CD4-positive, alpha-beta memory T cell (primary cell): Measurements from ENCODE around the gene STEAP2. TPM values are rescaled to one million over a fixed set of nuclear protein-coding genes. Genes with fewer than 3 reads are reported as not detected.

ENCODE experiments used
- CTCF ChIA-PET: fragments of 350-600 bp; sonication (Branson Sonifier 250); formaldehyde crosslinking; loops from one replicate; lab custom pipeline; 2021; ENCODE audit warnings: inconsistent platforms; ENCODE audit not compliant: partially characterized antibody; lab: Charles Lee
- POLR2A ChIA-PET: fragments of 350-600 bp; sonication (Branson Sonifier 250); formaldehyde crosslinking; loops from one replicate; lab custom pipeline; 2021; ENCODE audit not compliant: partially characterized antibody; lab: Charles Lee
- DNase-seq, 5 donors: peaks; one replicate each; pipeline versions ENCODE4 v3.0.0 to v3.0.0-alpha.2; 2020 to 2022; ENCODE audit warnings: mixed read lengths in 1 of 5
- H3K27ac ChIP-seq: one replicate; pipeline ENCODE4 v1.7.0; 2013; ENCODE audit warnings: low read depth, low read length
- H3K27me3 ChIP-seq: 2 replicates; pipeline ENCODE4 v1.7.0; 2013; ENCODE audit warnings: mild to moderate bottlenecking, low read length, moderate library complexity; ENCODE audit not compliant: insufficient read depth
- H3K36me3 ChIP-seq: 2 replicates; pipeline ENCODE4 v1.7.0; 2013; ENCODE audit warnings: mild to moderate bottlenecking, low read length, moderate library complexity; ENCODE audit not compliant: insufficient read depth
- H3K4me1 ChIP-seq: 2 replicates; pipeline ENCODE4 v1.7.0; 2013; ENCODE audit warnings: mild to moderate bottlenecking, low read length, moderate library complexity; ENCODE audit not compliant: insufficient read depth
- H3K4me3 ChIP-seq, 2 donors: one replicate each; pipeline ENCODE4 v1.7.0; 2013; ENCODE audit warnings: low read length in 2 of 2, mild to moderate bottlenecking in 1 of 2
- H3K9me3 ChIP-seq, 2 donors: one replicate each; pipeline ENCODE4 v1.7.0; 2013; ENCODE audit warnings: low read length in 2 of 2, control low read depth in 1 of 2; ENCODE audit not compliant: control insufficient read depth in 1 of 2
- H3K27ac Mint-ChIP-seq, 7 donors: one replicate each; pipeline ENCODE4 v1.8.0; 2020 to 2021; ENCODE audit warnings: mixed read lengths in 7 of 7, mild to moderate bottlenecking in 6 of 7, inconsistent platforms in 3 of 7, moderate library complexity in 3 of 7
- H3K27me3 Mint-ChIP-seq, 2 donors: one replicate each; pipeline ENCODE4 v1.8.0; 2020 to 2021; ENCODE audit warnings: mixed read lengths in 2 of 2
- H3K36me3 Mint-ChIP-seq, 2 donors: one replicate each; pipeline ENCODE4 v1.8.0; 2020 to 2021; ENCODE audit warnings: mixed read lengths in 2 of 2, inconsistent platforms in 1 of 2, mild to moderate bottlenecking in 1 of 2
- H3K4me1 Mint-ChIP-seq, 4 donors: one replicate each; pipeline ENCODE4 v1.8.0; 2020 to 2021; ENCODE audit warnings: mixed read lengths in 4 of 4, mild to moderate bottlenecking in 1 of 4
- H3K4me3 Mint-ChIP-seq, 8 donors: one replicate each; pipeline ENCODE4 v1.8.0; 2020 to 2021; ENCODE audit warnings: mixed read lengths in 8 of 8, mild to moderate bottlenecking in 7 of 8, moderate library complexity in 6 of 8, inconsistent platforms in 3 of 8
- H3K9me3 Mint-ChIP-seq, 8 donors: one replicate each; pipeline ENCODE4 v1.8.0; 2020 to 2021; ENCODE audit warnings: mixed read lengths in 8 of 8, mild to moderate bottlenecking in 5 of 8, inconsistent platforms in 3 of 8, moderate library complexity in 1 of 8
- intact Hi-C: fragments of 100-400 bp; cut with micrococcal nuclease; formaldehyde crosslinking; loops from one replicate; pipeline ENCODE4 v1.15.1; 2023
- polyA plus RNA-seq, 2 donors: library from polyadenylated mRNA; unstranded; fragments of 300-500 nt; fragmentation: Illumina TruSeq; gene quantifications; one replicate each; pipeline ENCODE4 v1.2.3, GENCODE V29; 2021
- total RNA-seq, 2 experiments: library from RNA; stranded (reverse); gene quantifications; one replicate each; pipeline ENCODE4 v1.2.3, GENCODE V29; 2021

The STEAP2 gene
- total and polyA plus RNA-seq, 4 experiments from 2014 or later, result 0.06 TPM; not detected in 3

DNA sequence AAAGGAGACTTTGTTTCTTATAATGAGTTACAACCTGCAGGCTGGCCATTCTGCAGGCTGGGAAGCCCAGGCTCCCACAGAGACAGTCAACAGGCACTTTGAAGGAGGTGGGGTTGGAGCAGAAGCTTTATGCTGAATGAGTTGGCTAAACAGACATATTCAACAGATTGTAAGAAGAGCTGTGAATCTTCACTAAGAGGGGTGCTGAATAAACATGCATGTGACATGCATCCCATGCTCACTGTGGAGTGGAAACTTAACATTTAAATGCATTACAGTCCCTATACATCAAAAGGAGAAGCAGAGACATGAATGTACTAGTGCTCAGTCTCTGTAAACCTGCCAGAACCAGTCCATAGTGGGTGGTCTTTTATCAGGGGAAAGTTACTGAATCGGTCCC is 32.0 kb downstream of the STEAP2 start:
- H3K4me1 Mint-ChIP-seq, result peaks cover 13 to 25% (median 24%) of the 10 kb centered on the region in 4 donors

DNA sequence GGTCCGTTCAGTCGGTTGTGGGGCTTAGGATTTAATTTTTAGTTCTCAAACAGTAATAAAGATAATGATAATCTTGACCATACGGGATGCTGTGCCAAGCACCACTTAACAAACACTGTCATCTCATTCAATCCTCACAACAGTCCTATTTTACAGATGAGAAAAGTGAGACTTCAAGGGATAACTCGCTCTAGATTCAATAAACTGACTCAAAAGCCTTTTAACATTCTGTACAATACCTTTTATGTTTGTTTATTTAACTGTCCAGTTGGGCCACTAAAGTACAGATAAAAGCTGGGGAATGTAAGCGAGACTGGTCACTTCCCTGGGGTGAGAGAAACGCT is 33.0 kb downstream of the STEAP2 start:
- no peaks in the 10 kb centered on the region for H3K36me3 ChIP-seq
- H3K27me3 ChIP-seq, result peaks cover 14% of the 10 kb centered on the region
- no peak for DNase-seq
- CTCF ChIA-PET, result no interaction called here
- H3K36me3 Mint-ChIP-seq, result peaks cover 0 to 4% of the 10 kb centered on the region in 2 donors
- H3K4me1 ChIP-seq, result peaks cover 17% of the 10 kb centered on the region
- H3K27me3 Mint-ChIP-seq, result peaks cover 12 to 18% of the 10 kb centered on the region in 2 donors
- H3K9me3 Mint-ChIP-seq, result no peaks in the 10 kb centered on the region
- no peaks in the 10 kb centered on the region for H3K9me3 ChIP-seq
- POLR2A ChIA-PET, result no interaction called here
- intact Hi-C loops, result loop anchor here (10.0 kb wide), 1 partner anchor 160 kb away; the partner anchor contains the start of gene CLDN12
- peak overlapping the region; percentile 43 to 62 for H3K4me3 ChIP-seq
- peaks cover 12 to 25% (median 24%) of the 10 kb centered on the region in 4 donors for H3K4me1 Mint-ChIP-seq
- H3K27ac Mint-ChIP-seq, result peak overlapping the region in 6 of 7 donors; percentile 71 to 89 (median 77)
- peak overlapping the region; percentile 88 to 95 (median 92) for H3K4me3 Mint-ChIP-seq
- H3K27ac ChIP-seq, result no peak overlapping the region

More for the DNA sequence above, 32.0 kb downstream of the STEAP2 start:
- DNase-seq, result no peak
- no peaks in the 10 kb centered on the region for H3K9me3 ChIP-seq
- H3K9me3 Mint-ChIP-seq, result no peaks in the 10 kb centered on the region
- peaks cover 14% of the 10 kb centered on the region for H3K27me3 ChIP-seq
- POLR2A ChIA-PET, result no interaction called here
- H3K36me3 ChIP-seq, result no peaks in the 10 kb centered on the region
- H3K4me1 ChIP-seq, result peaks cover 17% of the 10 kb centered on the region
- H3K36me3 Mint-ChIP-seq, result peaks cover 0 to 4% of the 10 kb centered on the region in 2 donors
- H3K27me3 Mint-ChIP-seq, result peaks cover 12 to 18% of the 10 kb centered on the region in 2 donors
- H3K4me3 Mint-ChIP-seq, result peak overlapping the region; percentile 76 to 95 (median 91)
- CTCF ChIA-PET, result no interaction called here
- H3K27ac Mint-ChIP-seq, result peak overlapping the region in 2 of 7 donors; percentile 44 to 52
- H3K27ac ChIP-seq, result no peak overlapping the region
- intact Hi-C loops, result loop anchor here (10.0 kb wide), 1 partner anchor 161 kb away; the partner anchor contains the start of gene CLDN12
- no peak overlapping the region for H3K4me3 ChIP-seq

DNA sequence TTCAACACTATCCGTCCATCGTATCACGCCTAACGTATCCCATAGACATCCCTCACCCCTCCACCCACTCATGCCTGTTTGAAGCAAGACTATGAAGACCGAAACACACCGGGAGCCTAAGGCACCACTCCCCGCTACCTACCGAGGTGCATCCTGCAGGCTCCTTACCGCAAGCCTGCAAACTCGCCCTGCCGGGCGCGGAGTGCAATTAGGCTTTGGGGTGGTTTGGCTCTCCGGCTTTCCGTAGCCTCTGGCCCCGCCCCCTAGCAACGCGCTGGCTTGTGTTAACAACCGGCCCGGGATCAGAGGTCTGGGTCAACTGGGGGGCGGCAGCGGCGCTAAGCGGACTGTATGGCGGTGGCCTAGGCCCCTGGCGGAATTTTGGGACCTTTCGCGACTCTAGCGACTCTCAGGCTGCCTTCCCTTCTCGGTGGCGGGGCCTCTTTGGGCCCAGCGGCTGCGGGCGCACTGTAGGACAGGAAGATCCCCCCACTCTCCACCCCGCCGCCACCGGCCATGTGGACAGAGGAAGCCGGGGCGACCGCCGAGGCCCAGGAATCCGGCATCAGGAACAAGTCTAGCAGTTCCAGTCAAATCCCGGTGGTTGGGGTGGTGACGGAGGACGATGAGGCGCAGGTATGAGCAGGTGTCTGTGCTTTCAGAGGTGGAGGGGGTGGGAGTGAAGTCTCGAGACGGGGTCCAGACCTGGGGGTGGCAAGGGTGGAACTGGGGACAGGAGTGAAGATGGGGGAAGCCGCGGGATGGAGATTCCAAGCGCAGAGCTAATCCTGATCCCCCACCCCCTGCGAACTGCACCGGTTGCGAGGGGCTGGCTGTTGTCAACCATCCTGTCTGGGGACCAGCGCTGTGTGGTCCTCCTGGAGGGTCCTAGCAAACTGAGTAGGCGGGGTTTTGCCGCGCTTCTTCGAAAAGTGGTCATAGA is 33.6 kb downstream of the STEAP2 start, which contains the start of gene CFAP69:
Gene CFAP69, plus strand, starts transcription at position 266 of the 943 bp plus-strand sequence. Its CDS starts 251 bp downstream, at position 517.
- peak within 1 kb of the TSS; percentile 43 to 62 for H3K4me3 ChIP-seq
- peaks cover 14% of the 10 kb centered on the region for H3K27me3 ChIP-seq
- peak; percentile 83 to 89 (median 84) for DNase-seq
- no peaks in the 10 kb centered on the region for H3K9me3 ChIP-seq
- Mint-ChIP-seq H3K36me3 (peaks cover 0 to 4% of the 10 kb centered on the region in 2 donors), H3K27me3 (peaks cover 12 to 21% of the 10 kb centered on the region in 2 donors), H3K4me1 (peaks cover 12 to 25% (median 23%) of the 10 kb centered on the region in 4 donors), H3K27ac (peak within 1 kb of the TSS; percentile 71 to 89 (median 77)), H3K4me3 (peak within 1 kb of the TSS; percentile 88 to 95 (median 92)), H3K9me3 (no peaks in the 10 kb centered on the region)
- no peaks in the 10 kb centered on the region for H3K36me3 ChIP-seq
- ChIA-PET CTCF (interaction anchor here (0.7 kb wide), 1 partner anchor 16 kb away, joined by 3 read pairs; no protein-coding TSS in a partner anchor), POLR2A (no interaction called here)
- peak within 1 kb of the TSS; percentile 9 for H3K27ac ChIP-seq
- intact Hi-C loops, result loop anchor here (1.0 to 10.0 kb wide), 2 partner anchors 101 to 160 kb away; partner anchors contain the start of genes CLDN12 and GTPBP10
- peaks cover 17% of the 10 kb centered on the region for H3K4me1 ChIP-seq

DNA sequence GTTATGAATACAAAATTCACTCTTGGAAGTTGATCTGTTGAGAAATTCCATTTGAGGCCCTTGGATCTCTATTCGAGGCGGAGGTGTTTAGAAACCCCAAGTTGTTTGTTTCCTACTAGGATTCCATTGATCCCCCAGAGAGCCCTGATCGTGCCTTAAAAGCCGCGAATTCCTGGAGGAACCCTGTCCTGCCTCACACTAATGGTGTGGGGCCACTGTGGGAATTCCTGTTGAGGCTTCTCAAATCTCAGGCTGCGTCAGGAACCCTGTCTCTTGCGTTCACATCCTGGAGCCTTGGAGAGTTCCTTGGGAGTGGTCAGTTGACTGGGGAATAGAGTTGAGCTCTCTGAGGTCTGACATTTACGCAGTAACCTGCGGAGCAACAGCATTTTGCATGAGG is 34.6 kb downstream of the STEAP2 start:
- Mint-ChIP-seq H3K27ac (peak overlapping the region in 2 of 7 donors; percentile 71 to 89), H3K36me3 (peaks cover 0 to 4% of the 10 kb centered on the region in 2 donors), H3K9me3 (no peaks in the 10 kb centered on the region), H3K27me3 (peaks cover 12 to 25% of the 10 kb centered on the region in 2 donors), H3K4me3 (peak overlapping the region; percentile 88 to 95 (median 92)), H3K4me1 (peaks cover 12 to 25% (median 23%) of the 10 kb centered on the region in 4 donors)
- H3K27me3 ChIP-seq, result peaks cover 14% of the 10 kb centered on the region
- intact Hi-C loops, result loop anchor here (10.0 kb wide), 1 partner anchor 159 kb away; the partner anchor contains the start of gene CLDN12
- H3K27ac ChIP-seq, result no peak overlapping the region
- ChIA-PET CTCF (interaction anchor here (0.7 kb wide), 1 partner anchor 15 kb away, joined by 3 read pairs; no protein-coding TSS in a partner anchor), POLR2A (interaction anchor here (0.9 kb wide), 1 partner anchor 100 kb away, joined by 3 read pairs; no protein-coding TSS in a partner anchor)
- H3K4me1 ChIP-seq, result peaks cover 17% of the 10 kb centered on the region
- no peak for DNase-seq
- H3K9me3 ChIP-seq, result no peaks in the 10 kb centered on the region
- no peaks in the 10 kb centered on the region for H3K36me3 ChIP-seq
- no peak overlapping the region for H3K4me3 ChIP-seq

DNA sequence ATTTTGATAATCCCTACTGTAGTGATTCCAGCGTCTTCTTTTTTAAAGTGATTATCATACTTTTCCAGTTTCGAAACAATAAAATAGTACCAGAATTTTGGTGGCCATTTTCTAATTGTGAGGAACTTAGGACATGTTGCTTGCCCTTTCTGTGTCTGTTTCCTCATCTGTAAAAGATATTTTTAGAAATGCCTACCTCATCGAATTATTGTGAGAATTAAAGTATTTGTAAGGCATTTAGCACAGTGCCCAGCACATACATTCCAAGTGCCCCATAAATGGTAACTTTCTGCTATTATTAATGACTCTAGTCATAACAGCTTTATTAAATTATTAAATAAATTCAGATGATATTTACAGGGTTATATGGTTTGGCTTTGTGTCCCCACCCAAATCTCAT is 37.2 kb downstream of the STEAP2 start:
- H3K36me3 Mint-ChIP-seq, result peaks cover 0 to 4% of the 10 kb centered on the region in 2 donors

DNA sequence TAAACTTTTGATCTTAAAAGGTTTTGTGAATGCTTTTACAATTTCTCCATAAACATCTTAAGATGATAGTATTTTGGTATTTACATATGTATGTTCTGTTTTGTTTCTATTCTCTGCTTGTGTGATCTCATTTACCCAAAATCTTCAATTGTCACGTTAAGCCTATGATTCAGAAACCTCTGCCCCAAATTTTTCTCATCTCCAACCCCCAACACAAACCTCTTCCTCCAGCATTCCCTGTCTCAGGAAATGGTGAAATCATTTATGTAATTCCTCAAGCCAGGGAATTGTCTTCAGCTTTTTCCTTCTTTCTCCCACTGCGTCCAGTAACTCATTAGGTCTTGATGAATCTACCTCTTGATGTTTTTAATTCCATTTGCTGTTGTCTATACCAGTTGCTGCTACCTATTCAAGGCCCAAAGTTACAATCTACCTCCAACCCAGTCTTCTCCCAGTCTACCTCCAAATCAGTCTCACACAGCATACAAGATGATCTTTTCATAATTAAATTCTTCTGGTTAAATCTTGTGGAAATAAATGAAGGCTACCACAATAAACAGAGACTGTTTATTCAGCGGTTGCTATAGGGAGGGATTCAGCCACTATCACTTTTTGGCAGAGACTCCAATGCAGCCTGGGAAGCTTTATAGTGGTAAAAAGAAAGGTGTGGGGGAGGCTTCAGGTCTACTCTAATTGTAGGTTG is 39.2 kb downstream of the STEAP2 start:
- peaks cover 0 to 4% (median 2%) of the 10 kb centered on the region in 8 donors for H3K9me3 Mint-ChIP-seq
- POLR2A ChIA-PET, result no interaction called here
- Histone ChIP-seq H3K9me3 (no peaks in the 10 kb centered on the region), H3K36me3 (no peaks in the 10 kb centered on the region), H3K4me1 (peaks cover 4% of the 10 kb centered on the region), H3K27ac (no peak overlapping the region), H3K4me3 (no peak overlapping the region), H3K27me3 (peaks cover 10% of the 10 kb centered on the region)
- peaks cover 25 to 30% of the 10 kb centered on the region in 2 donors for H3K27me3 Mint-ChIP-seq
- no peaks in the 10 kb centered on the region for H3K36me3 Mint-ChIP-seq
- DNase-seq, result no peak
- no peak overlapping the region for H3K4me3 Mint-ChIP-seq
- intact Hi-C loops, result no loop called here
- no peak overlapping the region for H3K27ac Mint-ChIP-seq
- CTCF ChIA-PET, result no interaction called here
- H3K4me1 Mint-ChIP-seq, result peaks cover 3 to 7% (median 6%) of the 10 kb centered on the region in 4 donors

More for the DNA sequence above, 37.2 kb downstream of the STEAP2 start:
- H3K9me3 ChIP-seq, result no peaks in the 10 kb centered on the region
- H3K4me1 Mint-ChIP-seq, result peaks cover 12 to 23% (median 20%) of the 10 kb centered on the region in 4 donors
- H3K4me1 ChIP-seq, result peaks cover 17% of the 10 kb centered on the region
- H3K4me3 Mint-ChIP-seq, result no peak overlapping the region
- H3K27me3 Mint-ChIP-seq, result peaks cover 17 to 28% of the 10 kb centered on the region in 2 donors
- DNase-seq, result no peak
- H3K36me3 ChIP-seq, result no peaks in the 10 kb centered on the region
- no peak overlapping the region for H3K27ac Mint-ChIP-seq
- H3K9me3 Mint-ChIP-seq, result no peaks in the 10 kb centered on the region
- no peak overlapping the region for H3K27ac ChIP-seq
- intact Hi-C loops, result loop anchor here (10.0 kb wide), 1 partner anchor 156 kb away; the partner anchor contains the start of gene CLDN12
- H3K27me3 ChIP-seq, result peaks cover 14% of the 10 kb centered on the region
- ChIA-PET CTCF (no interaction called here), POLR2A (no interaction called here)
- no peak overlapping the region for H3K4me3 ChIP-seq
